HG02970 (cell line): ENCODE results near the gene C5orf52.

Experiments used
- ATAC-seq: cut with Tn5 transposase; IDR thresholded peaks from one replicate; pipeline ENCODE4 v1.9.1; 2021; ENCODE audit warnings: mild to moderate bottlenecking, moderate library complexity, moderate number of reproducible peaks; ENCODE audit not compliant: unreplicated experiment, low FRiP score

Gene C5orf52

DNA sequence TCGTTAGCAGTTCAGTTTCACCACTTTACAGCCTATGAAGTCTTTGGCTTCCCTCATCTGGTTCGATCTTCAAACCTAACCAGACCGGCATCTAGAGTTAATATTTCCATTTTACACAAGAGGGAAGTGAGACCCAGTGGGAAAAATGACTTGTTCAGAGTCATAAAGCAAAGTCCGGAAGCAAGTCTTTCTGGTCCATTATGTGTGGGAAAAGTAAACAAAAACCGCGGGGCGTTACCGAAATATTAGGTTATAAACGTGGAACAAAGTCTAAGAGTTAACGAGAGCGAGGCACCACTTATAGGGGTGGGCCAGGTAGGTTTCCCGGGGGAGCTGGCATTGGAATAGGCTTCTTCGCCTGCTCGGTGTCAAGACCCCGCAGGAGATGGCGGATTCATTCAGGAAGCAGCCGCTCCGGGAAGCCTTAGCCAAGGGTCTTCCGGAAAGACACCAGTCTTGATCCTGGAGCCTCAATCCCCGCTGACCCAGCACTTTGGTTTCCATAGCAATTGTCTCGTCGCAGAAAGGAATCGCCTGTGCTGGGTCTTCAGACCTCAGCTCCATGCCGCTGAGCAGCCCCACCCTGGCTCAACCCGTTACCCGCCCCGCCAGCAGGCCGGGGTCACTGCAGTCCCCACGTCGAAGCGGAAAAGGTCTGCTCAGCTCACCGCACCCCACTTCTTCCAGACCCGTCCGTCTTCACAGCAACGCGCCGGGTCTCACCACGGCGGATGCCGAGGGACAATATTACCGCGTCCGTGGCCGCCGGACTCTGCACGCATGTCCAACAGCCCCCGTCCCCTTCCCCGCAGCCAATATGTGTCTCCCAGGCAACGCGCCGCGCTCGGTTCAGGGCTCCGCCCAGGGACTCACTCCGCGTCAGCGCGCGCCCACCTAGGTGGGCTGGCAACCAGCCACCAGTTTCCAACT lies at the start of gene C5orf52:
Gene C5orf52, plus strand, starts transcription at position 872 of the 930 bp plus-strand sequence. CDS start 82 bp downstream, outside the sequence.
- no peak for ATAC-seq

DNA sequence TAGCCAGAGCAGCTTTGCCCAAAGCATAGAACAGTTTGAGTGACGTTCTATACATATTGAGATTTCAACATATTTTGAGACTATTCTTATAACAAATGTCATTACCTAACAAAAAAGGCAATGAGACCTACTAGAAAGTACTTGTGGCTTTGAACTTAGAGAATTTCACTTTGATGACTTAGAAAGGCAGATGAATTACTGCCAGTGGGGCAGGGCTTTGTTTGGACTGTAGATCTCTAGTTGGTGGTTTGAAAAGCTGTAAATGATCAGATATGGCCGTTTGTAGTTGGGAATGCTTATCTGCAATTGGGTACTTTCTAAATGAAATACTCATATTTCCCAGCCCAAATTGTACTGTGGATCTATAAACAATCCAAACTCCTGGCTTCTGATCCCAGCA lies 47.2 kb upstream of the C5orf52 start:
- ATAC-seq, result no peak

DNA sequence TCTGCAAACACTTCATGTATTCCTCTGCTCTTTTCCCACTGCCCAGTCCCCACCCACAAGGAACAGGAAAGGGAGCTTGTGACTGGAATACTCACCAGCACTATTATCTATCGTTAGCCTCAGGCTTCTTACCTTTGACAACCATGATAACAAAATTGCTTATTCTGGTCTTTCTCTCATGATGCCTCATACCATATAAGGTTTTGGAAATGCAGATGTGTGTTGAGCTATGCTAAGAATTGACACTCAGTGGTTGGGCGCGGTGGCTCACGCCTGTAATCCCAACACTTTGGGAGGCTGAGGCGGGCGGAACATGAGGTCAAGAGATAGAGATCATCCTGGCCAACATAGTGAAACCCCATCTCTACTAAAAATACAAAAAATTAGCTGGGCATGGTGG lies 44.5 kb upstream of the C5orf52 start:
- no peak for ATAC-seq

DNA sequence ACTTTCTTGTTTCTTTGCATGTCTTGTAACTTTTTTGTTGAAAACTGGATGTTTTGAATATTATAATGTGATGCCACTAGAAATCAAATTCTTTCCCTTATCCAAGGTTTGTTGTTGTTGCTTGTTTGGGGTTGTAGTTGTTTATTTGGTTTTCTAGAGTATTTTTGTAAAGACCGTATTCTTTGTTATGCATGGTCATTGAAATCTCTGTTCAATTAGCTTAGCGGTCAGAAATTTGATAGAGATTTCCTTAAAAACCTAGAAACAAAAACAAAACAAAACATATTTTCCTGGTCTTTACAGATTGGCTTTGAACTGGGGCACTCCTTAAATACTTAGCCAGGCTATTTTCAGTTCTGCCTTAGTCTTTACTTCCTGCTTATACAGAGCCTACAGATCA lies 41.0 kb upstream of the C5orf52 start:
- ATAC-seq, result no peak

DNA sequence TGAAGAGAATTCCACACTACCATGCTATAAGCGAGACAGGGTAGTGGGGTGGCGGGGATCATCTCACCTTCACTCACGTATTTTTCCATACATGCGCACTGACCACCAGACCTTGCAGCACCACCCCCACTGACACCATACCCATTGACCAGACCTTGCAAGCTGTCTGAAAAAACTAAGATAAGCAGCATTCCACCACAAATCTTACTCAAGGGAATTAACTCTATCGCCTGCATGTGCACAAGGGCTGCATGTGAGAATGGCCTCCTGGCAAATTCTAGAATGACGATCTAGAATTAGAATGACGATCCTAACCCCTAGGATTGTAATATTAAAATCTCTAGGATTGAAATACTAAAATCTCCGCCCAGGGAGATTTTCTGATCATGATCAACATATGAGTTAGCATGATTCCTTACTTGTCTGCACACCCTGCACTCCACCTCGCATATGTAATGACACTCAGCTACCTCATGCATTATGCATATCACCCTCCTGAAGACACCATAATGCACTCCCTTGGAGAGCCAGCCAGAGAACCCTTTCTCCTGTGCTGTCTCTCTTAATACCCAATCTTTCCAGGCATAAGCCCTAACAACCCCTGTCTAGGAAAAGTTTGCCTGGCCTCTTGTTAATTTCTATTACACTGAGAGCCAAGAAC lies 30.8 kb upstream of the C5orf52 start:
- ATAC-seq, result no peak

DNA sequence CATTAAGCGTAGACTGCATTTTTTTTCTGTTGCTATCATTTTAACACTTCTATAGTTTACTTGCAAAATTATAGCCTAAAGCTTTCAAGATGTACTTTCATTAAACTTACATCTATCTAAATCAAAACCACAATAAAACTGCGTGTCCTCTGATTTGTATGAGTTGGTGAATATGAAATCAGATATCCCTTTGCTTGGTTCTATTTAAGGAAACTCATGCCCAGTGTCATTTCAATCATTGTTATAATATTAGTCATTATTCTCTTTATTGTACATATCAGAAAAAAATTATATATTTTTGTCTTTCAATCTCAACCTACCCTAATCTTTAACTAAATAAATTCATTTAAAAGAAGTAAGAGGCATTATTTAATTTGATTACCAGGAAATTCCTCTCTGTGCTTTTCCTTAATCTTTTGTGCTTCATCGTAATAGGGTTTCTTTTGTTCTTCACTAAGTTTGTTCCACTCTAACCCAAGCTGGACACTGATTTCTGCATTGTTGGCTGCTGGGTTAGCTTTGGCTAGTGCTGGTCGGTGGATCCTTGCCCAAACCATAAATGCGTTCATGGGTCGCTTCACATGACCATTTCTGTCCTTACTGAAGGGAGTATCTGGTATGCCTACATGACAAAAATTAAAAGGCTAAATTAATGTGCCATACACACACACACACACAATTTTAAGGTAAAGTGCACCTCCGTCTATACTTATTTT lies 22.9 kb upstream of the C5orf52 start:
- ATAC-seq, result no peak

DNA sequence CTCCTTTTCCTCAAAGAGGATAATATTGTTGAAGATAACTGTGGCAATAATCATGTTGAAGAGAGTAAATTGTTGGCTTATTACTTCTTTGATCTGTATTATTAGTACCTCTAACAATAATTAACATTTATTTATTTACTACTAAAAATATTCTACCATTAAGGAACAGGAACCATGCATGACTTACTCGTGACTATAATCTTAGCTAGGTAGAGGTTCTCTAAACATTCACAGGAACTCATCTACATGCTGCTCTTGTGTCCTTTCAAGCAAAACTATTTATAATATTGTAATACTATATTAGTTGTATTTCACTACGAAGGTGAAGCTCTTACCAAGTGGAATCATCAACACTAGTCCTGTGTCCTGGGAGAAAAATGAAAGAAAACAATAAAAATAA lies 22.2 kb upstream of the C5orf52 start:
- no peak for ATAC-seq

DNA sequence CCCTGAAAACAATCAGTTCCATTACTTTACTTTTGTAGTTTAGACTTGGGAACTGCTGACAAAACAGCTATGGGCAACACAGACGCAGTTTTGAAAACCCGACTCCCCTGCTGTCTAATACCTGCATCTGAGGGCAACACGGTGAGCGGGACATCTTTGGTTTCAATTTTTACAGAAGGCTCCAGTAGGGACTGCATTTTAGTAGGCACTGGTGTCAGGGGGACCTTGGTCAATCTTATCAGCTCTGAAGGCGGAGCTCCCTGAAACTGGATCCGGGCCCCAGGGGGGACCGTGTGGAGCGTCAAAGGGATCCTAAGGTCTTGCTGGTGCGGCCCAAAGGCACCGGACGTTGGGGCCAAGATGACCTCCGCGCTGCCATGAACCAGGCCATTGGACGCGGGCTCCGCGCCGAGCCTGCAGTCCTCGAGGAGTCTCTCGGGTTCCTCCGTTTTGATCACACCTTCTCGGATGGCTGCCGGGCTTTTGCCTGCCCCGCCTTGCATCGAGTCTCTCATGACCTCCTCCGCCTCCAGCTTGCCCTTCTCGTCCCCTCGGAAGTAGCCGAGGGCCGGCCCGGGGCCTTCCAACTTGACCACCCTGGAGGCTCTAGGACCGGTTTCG lies 20.2 kb upstream of the C5orf52 start:
- ATAC-seq, result no peak

DNA sequence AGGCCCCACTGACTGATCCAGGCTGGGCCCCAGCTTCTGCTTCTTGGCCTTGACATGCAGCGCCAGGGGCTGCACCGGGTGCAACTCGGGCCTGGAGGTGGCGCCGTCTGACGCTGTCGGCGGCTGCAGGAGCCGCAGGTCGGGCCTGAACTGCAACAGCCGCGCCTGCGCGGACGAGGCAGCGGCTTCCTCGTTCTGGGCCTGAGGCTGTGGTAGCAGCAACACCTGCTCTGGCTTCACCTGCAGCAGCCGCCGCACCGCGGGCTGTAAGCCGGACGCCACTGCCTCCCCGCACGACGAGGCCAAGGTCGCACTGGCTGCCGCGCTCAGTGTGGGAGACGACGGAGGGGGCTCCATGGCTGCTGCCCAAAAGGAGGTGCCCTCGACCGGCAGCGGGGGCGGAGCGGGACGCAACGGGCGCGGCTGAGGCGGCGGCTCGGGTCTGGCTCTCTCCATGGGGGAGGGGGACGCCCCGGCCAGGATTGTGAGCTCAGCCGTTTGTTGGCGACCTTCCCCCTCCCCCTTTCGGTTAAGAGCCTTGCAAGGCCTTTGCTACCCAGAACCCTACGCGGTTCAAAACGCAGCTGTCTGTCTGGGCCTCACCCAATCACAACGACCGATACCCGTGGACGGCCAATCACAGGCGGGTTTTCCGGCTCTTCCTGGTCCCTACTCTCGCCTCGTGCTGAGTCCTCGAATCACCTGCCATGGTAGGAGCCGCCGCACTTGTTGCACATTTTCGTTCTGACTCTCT lies 19.5 kb upstream of the C5orf52 start:
- ATAC-seq, result no peak

DNA sequence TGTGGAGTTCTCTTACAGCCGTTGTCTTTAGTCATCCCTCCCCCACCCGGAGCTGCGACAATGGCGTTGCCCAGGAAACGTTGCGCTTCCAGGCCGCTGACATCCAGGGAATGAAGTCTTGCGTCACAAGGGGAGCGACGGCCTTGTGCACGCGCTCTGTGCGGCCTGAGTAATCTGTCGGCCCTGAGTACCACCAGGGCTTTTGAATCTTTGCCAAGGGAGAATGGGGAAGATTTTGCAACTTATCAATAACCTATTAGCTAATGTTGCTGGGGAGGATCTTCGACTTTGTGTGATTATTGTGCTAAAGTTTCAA lies 19.0 kb upstream of the C5orf52 start, which contains the start of gene SOX30:
Gene SOX30, minus strand, starts transcription at position 62 of the 316 bp plus-strand sequence. CDS start 360 bp downstream, outside the sequence.
- ATAC-seq, result no peak

DNA sequence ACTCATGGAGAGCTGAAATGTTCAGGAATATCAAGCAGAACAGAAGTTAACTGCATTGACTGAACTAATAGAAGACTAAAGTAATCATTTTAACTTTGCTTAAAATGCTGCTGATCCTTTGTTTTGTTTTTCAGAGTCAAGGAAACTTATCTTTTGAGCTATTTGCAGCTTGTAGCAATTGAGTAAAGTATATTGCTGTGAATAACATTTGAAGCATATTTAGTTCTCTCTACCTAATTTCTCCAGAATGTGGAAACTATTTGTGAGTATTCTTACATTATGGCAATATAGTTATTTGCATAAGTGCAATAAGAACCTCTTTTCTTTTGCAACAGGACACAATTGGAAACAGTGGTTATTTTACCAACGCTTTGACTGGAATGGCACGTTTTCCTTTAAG lies 13.8 kb upstream of the C5orf52 start:
- no peak for ATAC-seq

DNA sequence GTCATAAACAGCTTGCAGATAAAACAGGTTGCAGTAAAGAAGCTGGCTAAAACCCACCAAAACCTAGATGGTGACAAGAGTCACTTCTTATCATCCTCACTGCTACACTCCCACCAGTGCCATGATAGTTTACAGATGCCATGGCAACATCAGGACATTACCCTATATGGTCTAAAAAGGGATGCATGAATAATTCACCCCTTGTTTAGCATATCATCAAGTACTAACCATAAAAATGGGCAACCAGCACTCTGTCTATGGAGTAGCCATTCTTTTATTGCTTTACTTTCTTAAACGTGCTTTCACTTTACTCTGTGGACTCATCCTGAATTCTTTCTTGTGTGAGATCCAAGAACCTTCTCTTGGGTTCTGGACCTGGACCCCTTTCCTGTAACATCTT lies 12.4 kb upstream of the C5orf52 start:
- no peak for ATAC-seq

DNA sequence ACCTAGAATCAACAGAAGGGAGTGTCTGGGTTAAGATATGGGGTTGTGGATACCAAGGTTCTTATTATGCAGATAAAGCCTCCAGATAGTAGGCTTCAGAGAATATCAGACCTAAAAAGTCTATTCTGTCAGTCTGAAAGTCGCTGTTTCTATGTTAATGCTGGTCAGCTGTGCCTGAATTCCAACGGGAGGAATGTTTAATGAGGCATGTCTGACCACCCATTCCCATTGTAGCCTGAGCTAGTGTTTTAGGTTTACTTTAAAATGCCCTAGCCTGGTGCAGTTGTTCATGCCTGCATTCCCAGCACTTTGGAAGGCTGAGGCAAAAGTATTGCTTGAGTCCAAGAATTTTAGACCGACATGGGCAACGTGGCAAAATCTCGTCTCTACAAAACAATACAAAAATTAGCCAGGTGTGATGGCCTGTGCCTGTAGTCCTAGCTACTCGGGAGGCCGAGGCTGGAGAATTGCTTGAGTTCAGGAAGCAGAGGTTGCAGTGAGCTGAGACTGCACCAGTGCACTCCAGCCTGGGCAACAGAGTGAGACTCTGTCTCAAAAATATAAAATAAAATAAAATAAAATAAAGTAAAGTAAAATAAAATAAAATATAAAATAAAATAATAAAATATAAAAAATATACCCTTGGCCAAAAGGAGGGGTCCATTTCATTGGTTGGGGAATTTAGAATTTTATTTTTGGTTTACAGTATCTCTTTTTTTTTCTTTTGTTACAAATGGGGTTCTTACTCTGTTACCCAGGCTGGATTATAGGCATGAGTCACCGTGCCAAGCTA lies 11.3 kb upstream of the C5orf52 start:
- ATAC-seq, result no peak

DNA sequence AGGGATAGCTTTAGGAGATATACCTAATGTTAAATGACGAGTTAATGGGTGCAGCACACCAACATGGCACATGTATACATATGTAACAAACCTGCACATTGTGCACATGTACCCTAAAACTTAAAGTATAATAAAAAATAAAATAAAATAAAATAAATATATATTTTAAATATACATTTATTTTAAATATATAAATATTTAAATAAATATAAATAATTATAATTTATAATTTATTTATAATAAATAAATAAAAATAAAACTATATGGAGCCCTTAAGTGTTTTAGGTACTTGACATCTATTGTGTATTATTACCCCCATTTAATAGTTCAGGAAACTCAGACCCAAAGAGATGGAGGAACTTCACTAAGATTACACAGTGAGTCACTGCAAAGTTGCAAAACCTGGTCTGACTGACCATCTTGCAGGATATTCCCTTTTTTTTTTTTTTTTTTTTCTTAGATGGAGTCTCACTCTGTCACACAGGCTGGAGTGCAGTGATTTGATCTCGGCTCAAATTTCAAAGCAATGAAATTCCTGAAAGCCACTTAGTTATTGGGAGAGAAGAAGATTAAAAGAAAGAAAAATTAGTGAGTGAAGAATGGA lies 5.8 kb upstream of the C5orf52 start:
- no peak for ATAC-seq

DNA sequence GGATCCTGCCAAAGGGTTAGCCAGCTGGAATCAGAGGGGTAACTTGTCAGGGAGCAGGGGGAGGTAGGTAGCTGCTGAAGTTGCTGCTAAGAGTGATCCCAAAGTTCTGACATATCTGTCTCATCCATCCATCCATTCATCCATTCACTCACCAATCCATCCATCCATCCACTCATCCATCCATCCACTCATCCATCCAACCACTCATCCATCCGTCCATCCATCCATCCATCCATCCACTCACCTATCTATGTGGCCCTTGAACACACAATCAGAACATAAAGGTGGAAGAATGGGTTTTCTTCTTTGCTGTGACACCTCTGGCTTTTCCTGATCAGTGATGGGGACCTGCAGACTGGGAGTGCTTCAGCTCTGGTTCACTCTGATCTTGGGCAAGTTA lies 3.0 kb upstream of the C5orf52 start:
- no peak for ATAC-seq

DNA sequence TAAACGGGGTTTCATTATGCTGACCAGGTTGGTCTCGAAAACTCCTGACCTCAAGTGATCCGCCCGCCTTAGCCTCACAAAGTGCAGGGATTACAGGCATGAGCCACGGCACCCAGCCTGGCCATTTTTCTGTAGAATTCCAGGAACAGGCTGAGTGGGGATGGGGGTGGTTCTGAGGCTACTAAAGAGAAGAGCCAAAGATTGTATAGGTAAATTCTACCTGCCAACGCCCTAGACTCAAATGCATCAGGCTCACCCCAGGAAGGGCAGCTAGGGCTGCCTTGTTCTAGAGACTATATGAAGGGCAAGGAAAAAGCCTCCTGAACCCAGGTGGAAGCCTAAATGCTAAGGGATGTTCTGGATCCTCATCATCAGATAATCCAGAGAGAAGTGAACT lies 1.6 kb upstream of the C5orf52 start:
- no peak for ATAC-seq

DNA sequence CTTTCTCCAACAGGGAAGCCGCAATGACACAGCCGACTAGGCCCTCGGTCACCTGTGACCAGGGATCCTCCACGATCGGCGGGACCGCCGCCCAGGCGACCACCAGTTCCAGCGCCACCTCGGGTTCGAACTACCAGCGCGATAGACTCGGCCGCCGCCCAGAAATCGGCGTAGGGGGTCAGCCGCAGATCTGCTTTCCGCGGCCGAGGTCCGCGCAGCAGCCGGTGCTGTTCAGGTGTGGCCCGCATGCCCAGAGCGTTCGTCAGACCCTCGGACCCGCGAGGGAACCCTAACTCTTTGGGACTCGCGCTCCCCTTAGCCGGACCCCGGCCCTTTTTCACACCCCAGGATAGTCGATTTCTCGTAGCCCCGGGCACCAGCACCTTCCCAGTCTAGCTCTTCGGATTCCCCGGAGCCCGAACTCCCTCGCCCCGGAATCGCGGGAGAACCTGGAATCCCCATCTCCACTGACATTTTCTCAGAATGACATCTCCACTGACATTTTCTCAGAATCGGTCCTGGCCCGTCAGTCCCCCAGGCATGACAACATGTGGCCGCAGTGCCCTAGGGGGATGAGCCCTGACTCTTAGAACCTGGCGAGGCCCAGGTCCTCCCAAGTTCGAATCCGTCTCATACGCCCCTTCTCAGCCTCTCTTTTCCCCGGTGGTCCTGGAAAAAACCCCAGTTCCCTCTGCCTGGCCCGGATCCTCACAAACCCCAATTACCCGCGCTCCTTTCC lies 428 bp downstream of the C5orf52 start:
- ATAC-seq, result no peak

DNA sequence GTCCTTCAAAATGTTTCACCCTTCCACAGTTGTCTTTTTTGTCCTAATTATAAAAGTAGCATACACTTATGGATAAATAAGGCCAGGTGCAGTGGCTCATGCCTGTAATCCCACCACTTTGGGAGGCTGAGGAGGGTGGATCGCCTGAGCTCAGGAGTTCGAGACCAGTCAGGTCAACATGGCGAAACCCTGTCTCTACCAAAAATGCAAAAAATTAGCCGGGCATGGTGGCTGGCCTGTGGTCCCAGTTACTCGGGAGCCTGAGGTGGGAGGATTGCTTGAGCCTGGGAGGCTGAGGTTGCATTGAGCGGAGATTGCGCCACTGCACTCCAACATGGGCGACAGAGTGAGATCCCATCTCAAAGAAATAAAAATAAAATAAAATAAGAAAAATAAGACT lies 1.6 kb downstream of the C5orf52 start:
- ATAC-seq, result no peak
